H1 (cell line): Measurements from ENCODE around the gene RABGAP1. TPM values are rescaled to one million over a fixed set of nuclear protein-coding genes. Genes with fewer than 3 reads are reported as not detected.

Source experiments
- CTCF ChIA-PET: fragments of 300-600 bp; sonication (Branson Sonifier 250); formaldehyde crosslinking; loops from one replicate; lab custom pipeline; 2021; ENCODE audit not compliant: partially characterized antibody; lab: Charles Lee
- POLR2A ChIA-PET: fragments of 300-600 bp; sonication (Branson Sonifier 250); formaldehyde crosslinking; loops from one replicate; lab custom pipeline; 2021; ENCODE audit warnings: inconsistent platforms; ENCODE audit not compliant: partially characterized antibody; lab: Charles Lee
- DNase-seq, 2 experiments: peaks; one replicate each; pipeline versions ENCODE4 v3.0.0 to v3.0.0-alpha.2; 2010 to 2022; ENCODE audit warnings: low spot score in 2 of 2, low read depth in 1 of 2, mixed read lengths in 1 of 2
- FAIRE-seq: peaks from 2 replicates; lab custom pipeline; 2011; peaks lifted over from hg19 to GRCh38; lab: Jason Lieb, UNC
- H2AFZ ChIP-seq: 2 replicates; pipeline ENCODE4 v1.8.1; 2012; ENCODE audit warnings: low read length, inconsistent platforms
- H2AK5ac ChIP-seq: 2 replicates; pipeline ENCODE4 v1.6.1; 2013; ENCODE audit warnings: low read depth, low read length
- H2BK120ac ChIP-seq: replicated peaks from 2 replicates; pipeline ENCODE3; 2013; ENCODE audit warnings: low read depth, low read length, inconsistent platforms
- H2BK12ac ChIP-seq: 2 replicates; pipeline ENCODE4 v1.6.1; 2013; ENCODE audit warnings: low read depth, low read length
- H2BK15ac ChIP-seq: 2 replicates; pipeline ENCODE4 v1.6.1; 2013; ENCODE audit warnings: low read length
- H2BK20ac ChIP-seq: 2 replicates; pipeline ENCODE4 v1.6.1; 2013; ENCODE audit warnings: low read length
- H2BK5ac ChIP-seq: 2 replicates; pipeline ENCODE4 v1.6.1; 2013; ENCODE audit warnings: low read depth, low read length
- H3K14ac ChIP-seq: 2 replicates; pipeline ENCODE4 v1.6.1; 2013; ENCODE audit warnings: inconsistent platforms; ENCODE audit not compliant: insufficient read length
- H3K18ac ChIP-seq: 2 replicates; pipeline ENCODE4 v1.6.1; 2013; ENCODE audit warnings: low read length; ENCODE audit errors: extremely low read depth
- H3K23ac ChIP-seq: 2 replicates; pipeline ENCODE4 v1.6.1; 2013; ENCODE audit warnings: inconsistent platforms; ENCODE audit not compliant: insufficient read length
- H3K23me2 ChIP-seq: 2 replicates; pipeline ENCODE4 v1.6.1; 2013; ENCODE audit warnings: low read depth, low read length
- H3K27ac ChIP-seq: 2 replicates; pipeline ENCODE4 v1.6.1; 2011; ENCODE audit warnings: low read depth, low read length, inconsistent platforms
- H3K27me3 ChIP-seq, 4 experiments: replicated peaks in 1 of 4; 1 replicate in 1 of 4; 2 replicates in 3 of 4; pipeline versions ENCODE4 v1.6.1 to v1.8.1; 2011 to 2013; ENCODE audit warnings: low read length in 3 of 4, mild to moderate bottlenecking in 3 of 4, inconsistent platforms in 2 of 4, mixed read lengths in 2 of 4, moderate library complexity in 1 of 4; ENCODE audit not compliant: control insufficient read depth in 3 of 4, insufficient read depth in 3 of 4; ENCODE audit errors: extremely low read depth in 1 of 4
- H3K36me3 ChIP-seq, 4 experiments: 2 replicates each; pipeline versions ENCODE4 v1.6.1 to v1.8.1; 2011 to 2013; ENCODE audit warnings: mild to moderate bottlenecking in 4 of 4, low read length in 3 of 4, moderate library complexity in 2 of 4, control low read depth in 1 of 4, inconsistent platforms in 1 of 4; ENCODE audit not compliant: insufficient read depth in 4 of 4, control insufficient read depth in 2 of 4
- H3K4ac ChIP-seq: replicated peaks from 2 replicates; pipeline ENCODE3; 2013; ENCODE audit warnings: low read length, low read depth, mixed read lengths, inconsistent platforms; ENCODE audit not compliant: insufficient read length
- H3K4me1 ChIP-seq, 4 experiments: replicated peaks in 1 of 4; 1 replicate in 1 of 4; 2 replicates in 3 of 4; pipeline versions ENCODE4 v1.6.1 to v1.8.1; 2011 to 2013; ENCODE audit warnings: low read length in 3 of 4, inconsistent platforms in 2 of 4, mixed read lengths in 1 of 4; ENCODE audit not compliant: insufficient read depth in 4 of 4, control insufficient read depth in 3 of 4
- H3K4me2 ChIP-seq, 2 experiments: 2 replicates each; pipeline versions ENCODE4 v1.6.1 to v1.8.1; 2011 to 2013; ENCODE audit warnings: low read depth in 2 of 2, low read length in 2 of 2, control low read depth in 1 of 2, inconsistent platforms in 1 of 2, mild to moderate bottlenecking in 1 of 2; ENCODE audit not compliant: insufficient read depth in 1 of 2
- H3K4me3 ChIP-seq, 4 experiments: fragments of 200-600, 300-600 bp in 1 of 4; sonication (generic), shearing (Covaris generic), sonication (Bioruptor Twin) in 1 of 4; 2 replicates each; pipeline versions ENCODE4 v1.5.1 to v1.8.1; 2011 to 2016; ENCODE audit warnings: low read length in 4 of 4, low read depth in 3 of 4, control low read depth in 2 of 4, inconsistent platforms in 2 of 4, mild to moderate bottlenecking in 2 of 4, mixed read lengths in 1 of 4, moderate library complexity in 1 of 4; ENCODE audit not compliant: insufficient read depth in 2 of 4; ENCODE audit errors: extremely low read depth in 1 of 4
- H3K56ac ChIP-seq: replicated peaks from 2 replicates; pipeline ENCODE3; 2013; ENCODE audit warnings: low read depth, mild to moderate bottlenecking, mixed read lengths, low read length, inconsistent platforms; ENCODE audit not compliant: insufficient read length
- H3K79me1 ChIP-seq: 2 replicates; pipeline ENCODE4 v1.6.1; 2013; ENCODE audit warnings: low read depth, low read length, control low read depth
- H3K79me2 ChIP-seq, 2 experiments: 2 replicates each; pipeline versions ENCODE4 v1.6.1 to v1.8.1; 2012 to 2013; ENCODE audit warnings: low read length in 2 of 2, mild to moderate bottlenecking in 2 of 2, inconsistent platforms in 1 of 2; ENCODE audit not compliant: insufficient read depth in 2 of 2, control insufficient read depth in 1 of 2
- H3K9ac ChIP-seq, 4 experiments: replicated peaks in 1 of 4; 1 replicate in 1 of 4; 2 replicates in 3 of 4; pipeline versions ENCODE4 v1.6.1 to v1.8.1; 2011 to 2013; ENCODE audit warnings: low read depth in 3 of 4, low read length in 3 of 4, control low read depth in 2 of 4, mild to moderate bottlenecking in 2 of 4, moderate library complexity in 2 of 4, inconsistent platforms in 1 of 4; ENCODE audit errors: extremely low read depth in 1 of 4
- H3K9me3 ChIP-seq, 2 experiments: 2 replicates each; pipeline versions ENCODE4 v1.6.1 to v1.8.1; 2012 to 2013; ENCODE audit warnings: mild to moderate bottlenecking in 2 of 2, moderate library complexity in 2 of 2, control low read depth in 1 of 2, inconsistent platforms in 1 of 2, low read depth in 1 of 2, low read length in 1 of 2, mixed read lengths in 1 of 2; ENCODE audit not compliant: insufficient read depth in 2 of 2
- H4K20me1 ChIP-seq, 2 experiments: replicated peaks in 1 of 2; 2 replicates each; pipeline versions ENCODE3 to v1.8.1; 2011 to 2013; ENCODE audit warnings: inconsistent platforms in 2 of 2, low read length in 2 of 2, mild to moderate bottlenecking in 1 of 2; ENCODE audit not compliant: insufficient read depth in 2 of 2, control insufficient read depth in 1 of 2
- H4K5ac ChIP-seq: 2 replicates; pipeline ENCODE4 v1.6.1; 2013; ENCODE audit warnings: low read length, low read depth, mixed read lengths, inconsistent platforms; ENCODE audit not compliant: insufficient read length
- H4K8ac ChIP-seq: 2 replicates; pipeline ENCODE4 v1.8.0; 2013; ENCODE audit warnings: mild to moderate bottlenecking, moderate library complexity, low read length, inconsistent platforms; ENCODE audit not compliant: insufficient read depth; ENCODE audit errors: extremely low read depth
- H4K91ac ChIP-seq: replicated peaks from 2 replicates; pipeline ENCODE3; 2013; ENCODE audit warnings: low read length, mixed read lengths, inconsistent platforms; ENCODE audit not compliant: insufficient read length
- CBX8 ChIP-seq: fragments of 300-800, 300-1000 bp; sonication (generic); IDR thresholded peaks from 2 replicates; pipeline ENCODE4 v1.7.1; 2016; ENCODE audit warnings: low read depth, low read length, borderline replicate concordance
- FOSL1 ChIP-seq: IDR thresholded peaks from 2 replicates; pipeline ENCODE4 v1.6.1; 2011; ENCODE audit warnings: mild to moderate bottlenecking, low read depth, low read length, moderate library complexity; ENCODE audit not compliant: insufficient read depth
- POLR2A ChIP-seq, 2 experiments: IDR thresholded peaks; 1 replicate in 1 of 2; 2 replicates in 1 of 2; pipeline ENCODE4 v1.6.1; 2011; ENCODE audit warnings: low read depth in 2 of 2, low read length in 2 of 2, mild to moderate bottlenecking in 2 of 2; ENCODE audit errors: control extremely low read depth in 1 of 2
- RAD21 ChIP-seq, 2 experiments: IDR thresholded peaks in 1 of 2; conservative IDR thresholded peaks in 1 of 2; 2 replicates each; pipeline ENCODE4 v1.6.1; 2011; ENCODE audit warnings: low read depth in 2 of 2, low read length in 2 of 2, improper control_type of control experiment in 1 of 2, inconsistent platforms in 1 of 2, mild to moderate bottlenecking in 1 of 2, moderate library complexity in 1 of 2
- RFX5 ChIP-seq: IDR thresholded peaks from 2 replicates; pipeline ENCODE4 v1.6.1; 2011; ENCODE audit warnings: low read depth, low read length, improper control_type of control experiment, borderline replicate concordance
- TCF12 ChIP-seq: IDR thresholded peaks from 2 replicates; pipeline ENCODE4 v1.6.1; 2011; ENCODE audit warnings: low read depth, mild to moderate bottlenecking, low read length
- WGBS, 2 experiments: shearing (Covaris generic) in 1 of 2; methylation state at CpG; one replicate each; pipeline versions ENCODE4 v1.1.6 to v1.1.7; 2013 to 2015; ENCODE audit warnings: low lambda C conversion rate in 2 of 2, mixed read lengths in 2 of 2, inconsistent platforms in 1 of 2, low coverage in 1 of 2, missing lambda C conversion rate in 1 of 2; ENCODE audit not compliant: insufficient replicate concordance in 2 of 2, insufficient coverage in 1 of 2, insufficient read length in 1 of 2; ENCODE audit errors: extremely low coverage in 1 of 2, missing lambda C conversion rate in 1 of 2; 5-methylcytosine and 5-hydroxymethylcytosine counted together
- polyA plus RNA-seq, 7 experiments: library from polyadenylated mRNA; depleted of rRNA in 3 of 7; stranded (reverse) in 5 of 7; unstranded in 2 of 7; fragments of >200 nt in 5 of 7; fragments of 200-250 nt in 2 of 7; gene quantifications; 1 replicate in 5 of 7; 2 replicates in 1 of 7; 4 replicates in 1 of 7; pipeline versions ENCODE4 v1.2.1 to v1.2.3, GENCODE V29; 2011 to 2013; ENCODE audit warnings: missing spikeins in 2 of 7, mixed read lengths in 2 of 7
- total RNA-seq: library from RNA; stranded (reverse); fragmentation: NEBNext Ultra II Directional; extraction: Animal tissue kit (Norgen Biotek cat#: 25700); gene quantifications from 2 replicates; pipeline ENCODE4 v1.2.1, GENCODE V29; 2021

Gene RABGAP1
- total and polyA plus RNA-seq, 2 of the 8 experiments (the other 6 are each of a cell fraction or from before 2014, with no cell fraction given), result 15.7 to 38.3 TPM

- no peak overlapping the region for H2BK5ac ChIP-seq
- no peak overlapping the region for H2AK5ac ChIP-seq
- no peaks in the 10 kb centered on the region for H3K9me3 ChIP-seq
- no peaks in the 10 kb centered on the region for H3K27me3 ChIP-seq
- no peak overlapping the region for H2BK15ac ChIP-seq
- H3K18ac ChIP-seq, result no peak overlapping the region
- no peaks in the 10 kb centered on the region for H3K79me2 ChIP-seq
- H3K23ac ChIP-seq, result no peak overlapping the region
- H3K23me2 ChIP-seq, result no peaks in the 10 kb centered on the region
- TF ChIP-seq FOSL1 (no peak), CBX8 (no peak), RAD21 (IDR thresholded peaks at IDR 0.05 in 1 of 2, conservative IDR thresholded peaks at IDR 0.05 in 1 of 2; ENCODE audit: low read depth in 2 of 2, low read length in 2 of 2) (no peak), TCF12 (no peak), POLR2A (IDR thresholded peaks at IDR 0.05; ENCODE audit: control extremely low read depth in 1 of 2, low read depth in 2 of 2, low read length in 2 of 2) (no peak), RFX5 (no peak)
- CTCF ChIA-PET, result no interaction called here
- H4K5ac ChIP-seq, result no peak overlapping the region
- no peak overlapping the region for H2BK120ac ChIP-seq
- no peak overlapping the region for H3K4ac ChIP-seq
- H3K79me1 ChIP-seq, result no peaks in the 10 kb centered on the region
- H3K9ac ChIP-seq, result no peak overlapping the region
- peaks cover 5 to 66% (median 18%) of the 10 kb centered on the region in 4 experiments; a peak in 4 of 8 replicates for H3K36me3 ChIP-seq
- no peak overlapping the region for H3K4me2 ChIP-seq
- no peak overlapping the region for H2AFZ ChIP-seq
- H4K20me1 ChIP-seq, result no peaks in the 10 kb centered on the region
- H4K8ac ChIP-seq, result no peak overlapping the region
- no peak overlapping the region for H2BK12ac ChIP-seq
- no peak for FAIRE-seq
- H3K4me1 ChIP-seq, result no peaks in the 10 kb centered on the region
- POLR2A ChIA-PET, result interaction anchor here (0.7 kb wide), 1 partner anchor 25 kb away, joined by 3 read pairs; no protein-coding TSS in a partner anchor
- H3K27ac ChIP-seq, result no peak overlapping the region
- no peak overlapping the region for H3K56ac ChIP-seq
- H2BK20ac ChIP-seq, result no peak overlapping the region
- WGBS, 2 experiments, result 92% methylated on average over 3 of the region's 3 CpGs; no CpG with 5 or more reads in 1 of the 2 experiments
- no peak overlapping the region for H3K14ac ChIP-seq
- no peak for DNase-seq
- H3K4me3 ChIP-seq, result no peak overlapping the region
- H4K91ac ChIP-seq, result no peak overlapping the region
Observed at GRCh38 chr9:123011878-123012528, 71.2 kb downstream of the RABGAP1 start.
